ENCODE data around the gene EPS8.

Gene EPS8

GRCh38 chr12:15580431-15580830 lies 208.8 kb downstream of the EPS8 start:
- in situ Hi-C loops (cut with MboI; ENCODE audit: low sequenced_read_pairs) = loop anchor here (5.0 kb wide), 1 partner anchor 48 kb away; no protein-coding TSS in a partner anchor

- in situ Hi-C loops (cut with MboI; ENCODE audit: low sequenced_read_pairs) = no loop called here
Measured at GRCh38 chr12:15575671-15576541, 213.3 kb downstream of the EPS8 start.

- in situ Hi-C loops (cut with MboI; ENCODE audit: low sequenced_read_pairs) = no loop called here
Measured at GRCh38 chr12:15574353-15574752, 214.8 kb downstream of the EPS8 start.

Data from HL-60/S4 (cell line).